DMS79 (cell line): ENCODE measurements around the gene GTSE1.
"Not testable (repeated sequence)": the region's sequence is repeated elsewhere in the genome, so short reads cannot be mapped to it uniquely, and the experiment has no call there.

ENCODE experiments used
- DNase-seq: peaks from one replicate; lab custom pipeline; 2025; lab: John Stamatoyannopoulos, UW

The GTSE1 gene, protein sequence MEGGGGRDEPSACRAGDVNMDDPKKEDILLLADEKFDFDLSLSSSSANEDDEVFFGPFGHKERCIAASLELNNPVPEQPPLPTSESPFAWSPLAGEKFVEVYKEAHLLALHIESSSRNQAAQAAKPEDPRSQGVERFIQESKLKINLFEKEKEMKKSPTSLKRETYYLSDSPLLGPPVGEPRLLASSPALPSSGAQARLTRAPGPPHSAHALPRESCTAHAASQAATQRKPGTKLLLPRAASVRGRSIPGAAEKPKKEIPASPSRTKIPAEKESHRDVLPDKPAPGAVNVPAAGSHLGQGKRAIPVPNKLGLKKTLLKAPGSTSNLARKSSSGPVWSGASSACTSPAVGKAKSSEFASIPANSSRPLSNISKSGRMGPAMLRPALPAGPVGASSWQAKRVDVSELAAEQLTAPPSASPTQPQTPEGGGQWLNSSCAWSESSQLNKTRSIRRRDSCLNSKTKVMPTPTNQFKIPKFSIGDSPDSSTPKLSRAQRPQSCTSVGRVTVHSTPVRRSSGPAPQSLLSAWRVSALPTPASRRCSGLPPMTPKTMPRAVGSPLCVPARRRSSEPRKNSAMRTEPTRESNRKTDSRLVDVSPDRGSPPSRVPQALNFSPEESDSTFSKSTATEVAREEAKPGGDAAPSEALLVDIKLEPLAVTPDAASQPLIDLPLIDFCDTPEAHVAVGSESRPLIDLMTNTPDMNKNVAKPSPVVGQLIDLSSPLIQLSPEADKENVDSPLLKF

DNA sequence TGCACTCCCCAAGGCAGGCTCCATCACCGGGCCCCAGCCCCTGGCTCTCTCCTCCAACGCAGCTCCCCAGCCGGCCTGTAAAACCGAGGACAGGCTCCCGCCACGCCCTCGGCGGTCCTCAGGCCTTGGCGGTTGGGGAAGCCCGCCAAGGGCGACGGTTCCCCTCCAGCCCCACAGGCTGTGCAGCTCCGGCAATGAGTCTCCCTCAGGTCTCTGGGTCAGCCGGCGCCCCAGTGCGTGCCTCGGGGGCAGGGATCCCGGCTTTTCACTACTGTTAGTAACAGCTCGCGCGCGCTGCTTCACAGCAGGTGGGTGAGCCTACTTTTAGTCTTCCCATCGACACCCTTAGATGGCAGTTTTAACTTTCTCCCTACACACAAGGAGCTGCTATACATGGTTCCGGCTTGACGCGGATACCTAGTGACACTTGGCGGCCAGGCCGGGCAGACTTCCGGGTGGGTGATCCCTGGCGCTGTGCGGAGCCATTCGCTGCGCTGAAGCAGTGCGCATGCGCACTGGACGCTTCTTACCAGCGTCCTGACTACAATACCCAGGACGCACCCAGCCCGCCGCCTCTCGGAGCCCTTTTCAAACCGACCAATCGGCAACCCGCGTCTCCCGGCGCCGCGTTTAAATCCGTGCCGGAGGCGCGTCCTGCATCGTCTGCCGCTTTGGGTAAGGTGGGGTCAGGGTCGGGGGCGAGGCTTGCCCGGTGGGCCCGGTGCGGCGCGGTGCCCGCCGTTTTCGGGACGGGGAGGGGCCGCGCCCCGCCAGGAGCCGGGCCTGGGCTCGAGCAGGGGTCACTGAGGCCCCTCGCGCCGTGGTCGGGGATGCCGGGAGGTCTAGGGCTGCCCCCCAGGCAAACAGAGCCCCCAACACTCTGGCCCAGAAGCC is at the start of gene GTSE1:
Gene GTSE1, plus strand, starts transcription at position 614 of the 894 bp plus-strand sequence. CDS start 531 bp downstream, outside the sequence.
- DNase-seq = peak; percentile 92

DNA sequence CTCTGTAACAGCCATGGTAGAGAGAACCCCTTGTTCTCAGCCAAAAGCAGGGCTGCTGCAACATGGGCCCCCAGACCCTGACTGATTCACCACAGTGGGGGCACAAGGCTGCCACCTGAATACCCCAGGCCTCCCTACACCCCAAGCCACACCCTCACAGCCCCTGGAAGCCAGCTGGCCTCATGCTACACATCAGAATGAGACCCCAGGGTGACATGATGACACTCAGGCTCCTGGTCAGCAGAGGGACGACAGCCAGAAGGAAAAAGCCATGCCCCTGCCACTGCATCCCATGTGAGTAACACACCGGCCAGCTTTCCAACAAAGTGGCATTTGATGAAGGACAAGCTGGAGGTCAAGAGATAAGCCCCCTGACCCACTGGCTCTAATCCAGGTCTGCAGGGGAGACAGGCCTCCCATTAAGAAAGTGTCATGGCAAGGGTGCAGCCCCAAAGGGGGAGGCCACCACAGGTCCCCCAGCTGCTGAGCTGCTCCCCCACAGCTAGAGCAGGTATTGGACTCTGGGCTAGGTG is 49.2 kb upstream of the GTSE1 start:
- no peak for DNase-seq

DNA sequence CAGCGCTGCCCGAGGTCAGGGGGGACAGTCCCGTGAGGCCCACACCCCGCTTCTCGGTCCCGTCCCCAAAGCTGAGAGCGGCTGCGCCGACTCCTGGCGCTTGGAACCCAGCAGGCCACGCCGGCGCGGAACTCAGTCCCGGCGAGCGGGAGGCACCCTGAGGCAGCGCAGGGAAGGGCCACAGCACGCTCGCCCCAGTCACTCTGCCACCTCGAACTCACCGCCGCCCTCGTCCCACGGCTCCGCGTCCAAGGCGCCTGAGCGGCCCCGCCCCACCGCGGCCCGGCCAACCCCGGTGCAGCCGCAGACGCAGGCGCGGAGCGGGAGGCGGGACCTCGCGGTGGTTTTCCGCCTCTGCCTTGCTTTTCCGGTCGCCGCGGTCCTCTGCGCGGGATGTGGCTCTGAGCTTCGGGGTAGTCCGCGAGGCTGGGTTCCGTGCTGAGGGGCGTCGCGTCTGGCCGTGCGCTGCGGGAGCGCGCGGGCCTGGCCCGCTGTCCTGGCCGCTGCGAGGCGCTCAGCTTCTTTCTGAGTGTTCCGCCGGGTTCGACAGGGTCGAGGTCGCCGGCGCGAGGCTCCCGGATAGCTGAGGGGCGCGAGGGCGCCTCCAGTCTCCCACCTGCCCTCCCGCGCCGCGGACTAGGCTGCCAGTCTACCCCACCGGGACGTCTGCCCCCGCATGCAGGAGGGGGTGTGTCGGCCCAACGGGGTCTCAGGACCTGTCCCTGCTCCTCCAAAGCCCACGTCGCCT is 46.5 kb upstream of the GTSE1 start, which contains the start of gene CDPF1:
Gene CDPF1, minus strand, starts transcription at position 259 of the 748 bp plus-strand sequence. CDS start 2,009 bp downstream, outside the sequence.
- peak; percentile 60 for DNase-seq

DNA sequence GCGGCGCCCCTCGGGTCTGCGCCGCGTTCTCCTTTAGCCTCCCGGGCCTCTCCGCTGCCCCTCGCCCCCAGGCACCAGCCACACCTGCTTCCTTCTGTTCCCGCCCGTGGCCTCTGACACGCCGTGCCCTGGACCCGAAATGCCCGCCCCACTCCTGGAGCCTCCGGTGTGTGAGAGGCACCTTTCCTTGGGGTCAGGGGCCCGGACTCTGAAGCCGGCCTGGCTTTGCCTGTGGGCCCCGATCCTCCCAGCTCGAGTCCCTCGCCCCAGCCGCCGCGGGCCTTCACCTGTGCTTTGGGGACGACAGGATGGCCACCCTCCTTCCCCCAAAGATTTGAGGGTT is 45.9 kb upstream of the GTSE1 start:
- no peak for DNase-seq

DNA sequence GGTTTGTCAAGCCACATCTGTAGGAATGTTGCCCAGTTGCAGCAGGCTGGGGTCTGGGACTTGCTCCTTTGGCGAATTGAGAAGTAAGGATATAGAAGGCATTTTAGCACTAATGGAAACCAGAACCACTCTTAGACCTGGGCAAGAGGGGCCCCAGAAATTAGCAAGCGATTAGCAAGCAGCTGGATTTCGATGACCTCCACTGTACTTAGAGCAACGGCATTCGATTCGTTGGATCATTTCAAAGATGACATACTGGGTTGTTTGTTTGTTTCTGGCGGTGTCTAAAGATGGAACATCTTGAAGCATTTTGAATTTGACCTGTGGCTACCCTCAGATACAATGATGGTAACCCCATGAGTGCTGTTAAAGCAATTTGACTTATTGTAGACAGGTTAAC is 45.4 kb upstream of the GTSE1 start:
- DNase-seq = no peak

DNA sequence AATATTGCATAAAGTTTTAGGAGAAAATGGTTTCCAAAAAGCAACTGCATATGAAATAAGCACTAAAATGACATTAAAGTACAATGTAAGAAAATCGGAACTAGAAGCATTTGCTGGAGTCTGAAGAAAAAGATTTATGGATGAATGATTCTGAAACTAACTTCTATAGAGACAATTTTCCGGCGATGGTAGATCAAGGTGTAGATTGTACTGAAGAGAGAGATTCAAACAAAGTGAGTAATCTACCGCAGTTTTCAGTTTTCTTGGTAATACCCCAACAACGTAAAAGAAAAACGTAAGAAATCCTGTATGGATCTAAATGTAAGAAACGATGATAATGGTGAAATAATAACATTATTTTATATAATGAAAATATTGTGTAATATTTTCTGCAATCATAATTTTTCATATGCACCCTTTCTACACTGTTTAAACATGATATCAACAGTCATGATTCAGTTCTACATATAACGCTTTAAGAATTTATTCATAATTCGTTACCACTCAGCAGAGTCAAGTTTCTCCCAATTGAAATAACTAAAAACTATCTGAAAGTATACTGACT is 44.8 kb upstream of the GTSE1 start:
- DNase-seq = no peak

DNA sequence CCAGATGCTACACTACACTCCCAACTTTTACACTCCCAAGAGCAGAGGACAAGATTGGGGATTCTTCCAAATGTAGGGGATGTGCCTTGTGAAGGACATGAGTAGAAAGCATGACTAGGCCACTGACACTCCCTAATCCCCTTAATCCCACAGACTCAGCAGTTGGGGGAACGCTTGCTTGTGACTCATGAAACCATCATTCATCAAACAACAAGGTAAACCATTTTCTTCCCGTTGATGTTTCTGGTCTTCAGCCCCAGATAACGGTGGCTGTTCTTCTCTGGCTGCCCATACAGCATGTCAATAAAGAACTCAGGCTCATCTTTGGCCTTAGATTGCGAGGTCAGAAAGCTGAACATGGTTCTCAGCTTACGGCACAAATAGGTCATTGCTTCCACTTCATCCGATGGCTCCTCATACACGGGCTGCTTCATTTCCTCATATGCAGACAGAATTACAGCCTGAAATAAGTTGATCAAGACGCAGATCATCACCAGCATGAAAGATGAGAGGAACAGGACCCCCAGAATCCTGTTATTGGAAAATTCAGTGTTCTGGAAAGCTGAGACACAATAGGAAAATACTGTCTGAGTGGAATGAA is 40.2 kb upstream of the GTSE1 start:
- DNase-seq = no peak

DNA sequence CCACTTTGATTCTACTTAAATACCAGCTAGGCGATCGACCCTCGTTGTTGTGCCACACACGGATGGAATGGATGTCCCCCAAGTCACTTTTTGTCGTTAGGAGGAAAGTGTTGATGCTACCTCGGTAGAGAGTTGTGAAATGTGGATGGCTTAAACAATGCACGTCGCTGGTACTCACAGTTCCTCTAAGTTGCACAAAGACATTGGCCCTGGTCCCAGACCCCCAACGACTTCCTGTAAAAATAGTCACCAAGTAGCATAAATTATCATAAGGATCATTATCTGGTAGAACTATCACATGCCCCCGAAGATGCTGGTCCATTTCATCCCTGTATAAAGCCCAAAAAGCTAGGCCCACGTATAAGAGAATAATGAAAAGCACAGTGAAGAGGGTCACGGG is 37.3 kb upstream of the GTSE1 start:
- no peak for DNase-seq

DNA sequence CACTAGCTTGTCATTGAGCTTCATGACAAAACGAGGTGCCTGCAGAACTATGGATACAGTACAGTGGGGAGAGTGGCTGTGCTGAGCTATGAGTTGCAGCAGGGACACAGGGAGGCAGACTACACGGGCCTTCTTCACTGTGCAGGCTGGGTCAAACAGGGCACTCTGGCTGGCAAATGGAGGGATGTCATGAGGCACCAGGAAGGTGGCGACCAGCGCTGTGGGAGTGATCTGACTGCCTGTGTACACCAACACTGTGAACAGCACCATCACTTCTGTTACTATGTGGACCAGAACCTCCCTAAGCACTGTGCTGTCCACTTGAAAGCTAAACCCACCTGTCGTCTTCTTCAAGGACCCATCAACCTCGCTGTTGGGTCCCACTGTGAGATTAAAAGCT is 36.6 kb upstream of the GTSE1 start:
- no peak for DNase-seq

DNA sequence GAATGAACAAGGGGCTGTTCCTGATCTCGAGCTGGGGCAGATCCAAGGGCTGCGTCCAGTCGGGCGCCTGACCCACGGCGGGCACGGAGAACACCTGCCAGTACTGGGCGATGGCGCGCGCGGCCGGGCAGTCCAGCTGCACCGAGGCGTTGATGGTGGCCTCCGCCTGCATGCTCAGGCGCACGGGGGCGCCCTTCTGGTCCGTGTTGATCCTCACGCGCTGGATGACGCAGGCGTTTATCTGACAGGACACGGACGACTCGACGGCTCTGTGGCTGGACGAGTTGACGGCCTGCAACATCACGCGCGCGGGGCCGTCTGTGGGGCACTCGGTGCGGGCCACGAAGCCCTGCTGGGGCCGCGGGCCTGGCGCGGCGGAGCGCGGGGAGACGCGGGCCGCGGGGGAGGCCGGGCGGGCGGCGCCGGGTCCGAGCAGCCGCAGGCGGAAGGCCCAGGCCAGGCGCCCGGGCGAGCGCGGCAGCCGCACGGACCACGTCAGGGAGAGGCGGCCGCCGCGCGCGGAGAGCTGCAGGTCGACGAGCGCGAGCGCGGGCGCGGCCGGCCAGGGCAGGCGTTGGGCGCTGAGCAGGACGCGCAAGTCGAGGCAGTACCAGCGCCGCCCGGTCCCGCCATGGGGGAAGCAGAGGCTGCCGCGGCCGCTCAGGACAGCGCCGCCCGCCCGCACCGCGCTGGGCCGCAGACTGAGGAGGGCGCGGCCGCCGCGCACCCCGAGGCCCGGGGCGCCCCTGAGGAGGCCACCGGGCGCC is 34.0 kb upstream of the GTSE1 start:
- DNase-seq = no peak

DNA sequence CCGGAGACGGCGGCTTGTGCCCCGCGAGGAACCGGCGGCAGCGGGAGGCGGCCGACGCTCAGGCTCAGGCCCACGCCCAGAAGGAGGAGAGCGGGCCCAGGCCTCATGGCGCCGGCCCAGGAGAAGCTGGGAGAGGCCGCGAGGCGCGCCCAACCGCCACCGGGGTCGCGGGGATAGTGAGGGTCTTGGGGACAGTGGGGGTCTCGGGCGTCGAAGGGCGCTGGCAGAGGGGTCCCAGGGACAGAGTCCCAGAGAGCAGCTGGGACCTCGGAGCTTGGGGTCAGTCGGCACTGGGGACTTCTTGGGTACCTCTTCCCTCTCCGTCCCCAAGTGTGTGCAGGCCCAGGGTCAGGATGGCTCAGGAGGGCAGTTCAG is 33.5 kb upstream of the GTSE1 start, which contains the start of gene PKDREJ:
Gene PKDREJ, minus strand, starts transcription at position 128 of the 375 bp plus-strand sequence. Its CDS starts 21 bp downstream, at position 107.
- DNase-seq = no peak

DNA sequence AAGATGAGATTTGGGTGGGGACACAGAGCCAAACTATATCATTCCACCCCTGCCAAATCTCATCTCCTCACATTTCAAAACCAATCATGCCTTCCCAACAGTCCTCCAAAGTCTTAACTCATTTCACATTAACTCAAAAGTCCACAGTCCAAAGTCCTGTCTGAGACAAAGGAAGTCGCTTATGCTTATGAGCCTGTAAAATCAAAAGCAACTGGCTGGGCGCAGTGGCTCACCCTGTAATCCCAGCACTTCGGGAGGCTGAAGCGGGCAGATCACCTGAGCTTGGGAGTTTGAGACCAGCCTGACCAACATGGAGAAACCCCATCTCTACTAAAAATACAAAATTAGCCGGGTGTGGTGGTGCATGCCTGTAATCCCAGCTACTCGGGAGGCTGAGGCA is 32.1 kb upstream of the GTSE1 start:
- DNase-seq = not testable (repeated sequence)

DNA sequence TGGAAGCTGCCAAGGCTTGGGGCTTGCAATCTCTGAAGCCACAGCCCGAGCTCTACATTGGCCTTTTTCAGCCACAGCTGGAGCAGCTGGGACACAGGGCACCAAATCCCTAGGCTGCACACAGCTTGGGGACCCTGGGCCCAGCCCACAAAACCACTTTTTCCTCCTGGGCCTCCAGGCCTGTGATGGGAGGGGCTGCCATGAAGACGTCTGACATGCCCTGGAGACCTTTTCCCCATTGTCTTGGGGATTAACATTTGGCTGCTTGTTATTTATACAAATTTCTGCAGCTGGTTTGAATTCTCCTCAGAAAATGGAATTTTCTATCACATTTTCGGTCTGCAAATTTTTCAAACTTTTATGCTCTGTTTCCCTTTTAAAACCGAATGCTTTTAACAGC is 31.0 kb upstream of the GTSE1 start:
- DNase-seq = not testable (repeated sequence)

DNA sequence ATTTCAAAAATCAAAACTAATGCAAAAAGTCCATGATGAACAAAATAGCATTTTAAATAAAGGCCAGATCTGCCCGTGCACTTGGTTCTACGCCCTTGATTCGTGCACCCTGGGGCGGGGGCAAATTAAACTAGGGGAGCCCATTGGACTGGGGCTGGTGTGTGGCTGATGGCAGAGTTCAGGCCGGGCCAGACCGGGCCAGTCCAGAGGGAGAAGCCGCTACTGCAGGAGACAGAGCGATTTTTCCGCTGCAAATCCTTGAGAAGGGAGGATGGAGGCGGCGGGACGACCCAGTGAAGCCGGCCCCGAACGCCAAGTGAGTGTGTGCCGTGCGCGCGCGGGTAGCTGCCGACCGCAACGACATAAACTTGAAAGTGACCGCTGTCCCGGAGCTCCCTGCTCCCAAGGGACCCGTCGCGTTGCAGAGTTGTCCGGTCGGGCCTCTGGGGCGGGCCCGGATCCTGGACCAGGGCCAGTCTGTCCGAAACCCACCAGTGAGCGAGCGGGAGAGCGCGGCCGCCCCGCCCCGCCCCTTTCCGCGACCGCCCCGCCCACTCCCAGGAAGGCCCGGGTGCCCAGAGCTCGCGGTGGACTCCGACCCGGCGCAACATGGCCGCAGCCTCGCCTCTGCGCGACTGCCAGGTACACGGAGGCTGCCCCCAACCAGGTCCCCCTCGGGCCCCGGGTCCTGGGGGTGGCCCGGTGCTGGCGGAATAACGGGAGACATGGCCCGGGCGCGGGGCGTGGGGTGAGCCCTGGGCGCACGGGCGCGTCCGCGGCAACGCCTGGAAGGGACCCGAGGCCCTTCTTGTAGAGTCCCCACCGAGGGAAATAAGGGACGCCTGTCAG is 29.0 kb upstream of the GTSE1 start, which contains the start of gene TTC38:
Gene TTC38, plus strand, starts transcription at position 578 of the 849 bp plus-strand sequence. Its CDS starts 32 bp downstream, at position 610.
- no peak for DNase-seq

DNA sequence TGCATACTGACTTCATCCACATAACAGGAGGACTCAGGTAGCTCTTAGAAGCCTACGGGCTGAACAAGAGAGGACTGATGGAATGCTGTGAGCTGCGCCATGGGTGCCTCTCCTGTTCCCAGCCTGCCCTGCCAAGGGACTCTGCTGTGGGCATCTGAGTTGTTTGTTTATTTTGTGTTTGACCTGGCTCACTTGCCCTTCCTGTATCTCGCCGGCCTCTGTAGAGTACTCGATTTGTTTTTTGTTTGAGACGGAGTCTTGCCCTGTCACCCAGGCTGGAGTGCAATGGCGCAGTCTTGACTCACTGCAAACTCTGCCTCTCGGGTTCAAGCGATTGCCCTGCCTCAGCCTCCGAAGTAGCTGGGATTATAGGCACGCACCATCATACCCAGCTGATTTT is 27.1 kb upstream of the GTSE1 start:
- DNase-seq = no peak

DNA sequence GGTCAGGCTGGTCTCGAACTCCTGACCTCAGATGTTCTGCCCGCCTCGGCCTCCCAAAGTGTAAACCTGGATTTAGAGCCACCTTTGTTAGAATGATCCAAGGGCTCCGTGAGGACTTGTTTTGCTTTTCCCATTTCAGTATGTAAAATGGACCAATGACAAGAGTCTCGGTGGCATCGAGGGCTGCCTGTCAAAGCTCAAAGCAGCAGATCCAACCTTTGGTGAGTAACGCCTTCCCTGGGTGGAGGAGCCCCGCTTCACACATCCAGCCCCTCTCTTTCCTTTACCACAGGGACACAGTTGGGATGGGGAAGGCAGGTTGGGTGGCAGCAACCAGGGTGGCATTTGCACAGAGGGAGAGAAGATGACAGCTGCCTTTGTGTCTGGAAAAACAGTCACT is 24.5 kb upstream of the GTSE1 start:
- DNase-seq = no peak

DNA sequence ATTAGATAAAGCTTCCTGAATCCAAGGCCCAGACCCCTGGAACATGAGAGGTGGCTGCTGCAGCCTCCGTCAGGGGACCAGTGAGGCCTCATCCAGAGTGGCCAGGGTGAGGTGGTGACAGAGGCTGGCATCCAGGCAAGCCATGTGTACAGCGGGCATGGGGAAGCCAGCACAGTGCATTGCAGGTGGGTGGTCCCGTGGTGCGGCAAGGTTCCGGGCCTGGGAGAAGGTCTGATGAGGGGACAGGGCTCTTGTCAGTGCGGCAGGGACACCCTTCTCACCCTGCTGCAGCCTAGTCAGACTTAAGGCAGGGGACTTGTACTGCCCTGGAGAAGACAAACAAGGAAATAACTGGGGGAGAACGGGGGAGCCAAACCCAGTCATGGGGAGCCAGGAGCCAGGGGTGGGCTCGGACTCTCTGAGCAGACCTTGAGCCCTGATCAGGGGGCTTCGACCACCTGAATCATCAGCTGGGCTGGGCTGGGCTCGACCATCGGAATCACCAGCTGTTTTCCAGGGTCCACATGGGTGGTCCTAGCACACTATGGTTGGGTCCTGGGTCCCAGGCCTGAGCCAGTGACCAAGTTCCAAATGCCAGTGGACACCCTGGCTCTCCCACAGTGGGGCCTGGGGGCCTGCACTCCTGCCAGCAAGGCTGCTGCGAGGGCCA is 23.8 kb upstream of the GTSE1 start:
- DNase-seq = no peak
